Stimulated activated CD8-positive, alpha-beta memory T cell treated with anti-CD3 and anti-CD28 coated beads, Interleukin-7, amount 100 ng/mL, for 24 hours (primary cell): ENCODE data around the gene NACA2.

Experiments
- DNase-seq: peaks from one replicate; pipeline ENCODE4 v3.0.0-alpha.2; 2020; ENCODE audit warnings: low read depth

Gene NACA2

GRCh38 chr17:61545335-61545938, 45.6 kb downstream of the NACA2 start:
- DNase-seq = no peak

- DNase-seq = no peak
These were observed 47.1 kb downstream of the NACA2 start for GRCh38 chr17:61543786-61544415.

- no peak for DNase-seq
These were observed 49.0 kb downstream of the NACA2 start for GRCh38 chr17:61542027-61542426.

- DNase-seq = no peak
These were observed 50.1 kb downstream of the NACA2 start for GRCh38 chr17:61540874-61541273.
